HG03280 (cell line): ENCODE measurements around the gene RAD51B.

Experiments
- ATAC-seq: cut with Tn5 transposase; IDR thresholded peaks from one replicate; pipeline ENCODE4 v1.9.1; 2021; ENCODE audit warnings: mild to moderate bottlenecking, moderate library complexity; ENCODE audit not compliant: unreplicated experiment

RAD51B gene

GRCh38 chr14:68228656-68229055 is 409.1 kb downstream of the RAD51B start:
- no peak for ATAC-seq

GRCh38 chr14:68229423-68230100 is 410.0 kb downstream of the RAD51B start:
- no peak for ATAC-seq

- no peak for ATAC-seq
Observed at GRCh38 chr14:68230202-68230949, 410.8 kb downstream of the RAD51B start.

DNA sequence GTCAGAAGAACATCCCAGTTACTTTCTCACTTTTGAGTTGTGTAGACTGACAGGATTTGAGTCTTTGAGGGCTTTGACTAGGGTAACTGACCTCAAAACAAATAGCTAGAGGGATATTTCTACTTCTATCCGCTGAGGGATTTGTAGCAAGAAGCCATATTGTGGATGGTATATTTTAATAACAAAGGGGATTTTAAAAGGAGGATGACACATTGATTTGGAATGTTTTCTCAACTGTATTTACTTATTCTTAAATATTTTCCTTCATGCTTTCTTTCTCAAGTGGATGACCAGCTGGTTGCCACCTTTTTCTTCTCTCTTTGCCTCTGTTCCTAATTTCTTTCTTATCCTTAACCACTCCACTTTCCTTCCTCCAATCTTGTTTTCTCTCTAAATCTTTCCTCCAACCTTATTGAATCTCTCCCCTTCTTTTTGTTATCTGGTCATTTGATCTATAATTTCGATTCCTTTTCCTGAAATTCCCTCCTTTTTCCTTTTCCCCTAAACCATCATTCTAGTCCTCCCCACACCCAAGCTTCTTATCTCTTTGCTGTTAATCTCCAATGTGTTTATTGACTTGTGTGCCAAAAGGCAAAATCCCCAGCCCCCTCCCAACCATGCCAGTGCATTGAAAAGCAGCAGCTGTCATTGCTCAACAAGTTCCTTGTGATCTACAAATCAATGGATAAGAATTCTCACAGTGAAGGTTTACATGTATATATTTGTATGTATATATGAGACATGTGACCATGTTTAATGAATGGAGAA is 411.6 kb downstream of the RAD51B start:
- no peak for ATAC-seq

DNA sequence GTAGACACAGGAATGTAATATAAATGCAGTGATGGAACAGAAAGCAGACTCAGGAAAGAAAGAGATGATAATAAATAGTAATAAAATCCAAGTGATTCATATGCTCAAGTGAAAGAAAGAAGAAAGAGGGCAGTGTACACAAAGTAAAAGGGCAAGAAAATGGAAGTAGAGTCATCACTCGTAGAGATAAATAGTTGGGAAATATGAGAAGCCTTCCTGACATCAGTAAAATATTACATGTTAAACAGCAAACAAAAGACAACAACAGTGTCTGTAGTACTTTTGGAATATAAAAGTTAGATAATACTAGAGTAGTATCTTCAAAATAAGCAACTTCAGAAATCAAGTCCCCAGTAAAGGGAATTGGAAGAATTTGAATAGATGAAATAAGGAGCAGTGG is 412.3 kb downstream of the RAD51B start:
- ATAC-seq, result no peak

- peak; percentile 53 for ATAC-seq
Observed at GRCh38 chr14:68232300-68233055, 412.9 kb downstream of the RAD51B start.

- no peak for ATAC-seq
Observed at GRCh38 chr14:68233101-68233784, 413.7 kb downstream of the RAD51B start.

- ATAC-seq, result no peak
Observed at GRCh38 chr14:68234101-68234905, 414.7 kb downstream of the RAD51B start.

DNA sequence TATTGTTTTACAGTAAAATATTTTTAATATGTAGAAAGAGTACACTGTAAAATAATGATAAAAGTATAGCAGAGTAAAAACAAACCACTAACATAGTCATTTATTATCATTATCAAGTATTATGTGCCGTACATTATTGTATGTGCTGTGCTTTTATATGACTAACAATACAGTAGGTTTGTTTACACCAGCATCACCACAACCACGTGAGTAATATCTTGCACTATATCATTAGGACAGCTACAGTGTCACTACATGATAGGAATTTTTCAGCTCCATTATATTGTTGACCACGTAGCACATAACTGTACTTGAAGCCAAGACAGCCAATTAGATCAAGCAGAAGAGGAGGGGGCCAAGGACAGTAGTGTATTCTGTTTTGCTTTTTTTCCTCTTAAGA is 415.4 kb downstream of the RAD51B start:
- no peak for ATAC-seq

DNA sequence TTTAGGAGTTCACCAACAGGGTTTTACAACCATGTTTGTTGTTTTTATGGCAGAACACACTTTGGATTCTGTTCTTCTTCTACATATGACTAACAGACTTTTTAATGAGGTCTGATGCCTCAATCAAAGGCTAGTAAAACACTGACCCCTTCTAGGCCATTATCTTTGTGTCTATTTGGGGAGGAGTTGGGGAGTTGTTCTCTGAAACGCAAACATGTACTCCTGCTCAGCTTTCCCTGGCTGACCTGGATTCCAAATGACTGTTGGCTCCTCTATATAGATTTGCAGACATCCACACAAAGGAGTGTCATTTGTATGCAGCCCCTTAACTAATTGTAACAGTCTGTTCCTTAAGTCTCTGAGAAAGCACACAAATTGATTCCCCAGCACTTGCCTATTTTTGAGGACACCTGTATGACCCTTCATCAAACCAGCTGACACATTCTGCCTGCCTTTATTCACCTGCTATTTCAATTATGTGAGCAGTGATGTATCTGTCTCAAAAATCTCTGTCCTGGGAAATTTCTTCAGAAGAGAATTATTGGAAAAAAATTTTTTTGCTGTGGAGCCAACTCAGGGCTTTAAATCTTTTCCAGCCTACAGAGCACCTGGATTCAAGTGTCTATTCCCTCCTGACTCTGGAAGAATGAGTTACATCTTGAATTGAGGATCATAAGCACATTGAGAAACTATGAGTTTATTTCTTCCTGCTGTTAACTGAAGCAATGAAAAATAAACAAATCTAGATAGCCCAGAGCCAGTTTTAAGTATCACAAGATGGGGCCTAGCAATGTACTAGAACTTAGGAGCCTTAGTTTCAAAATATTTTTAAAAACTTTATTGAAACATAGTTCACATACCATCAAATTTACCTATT is 417.2 kb downstream of the RAD51B start:
- ATAC-seq, result no peak

DNA sequence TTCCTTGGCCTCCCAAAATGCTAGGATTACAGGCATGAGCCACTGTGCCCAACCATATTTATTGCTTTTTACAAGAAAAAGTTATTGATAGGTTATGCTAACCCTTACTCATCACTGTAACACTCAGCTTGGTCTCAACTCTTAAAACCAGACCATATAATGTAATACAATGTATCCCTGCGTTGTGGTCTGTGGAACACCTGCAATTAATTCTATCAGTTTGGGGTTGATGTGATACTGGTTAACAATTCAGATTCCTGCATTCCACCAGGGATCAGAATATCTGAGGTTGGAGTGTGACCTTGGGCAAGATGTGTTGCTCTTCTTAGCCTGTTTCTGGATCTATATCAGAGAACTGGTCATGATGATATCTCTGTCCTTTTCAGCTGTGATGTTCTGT is 419.0 kb downstream of the RAD51B start:
- ATAC-seq, result no peak

GRCh38 chr14:68238976-68239375 is 419.4 kb downstream of the RAD51B start:
- ATAC-seq, result no peak

GRCh38 chr14:68239988-68240771 is 420.6 kb downstream of the RAD51B start:
- no peak for ATAC-seq

GRCh38 chr14:68241862-68242487 is 422.4 kb downstream of the RAD51B start:
- no peak for ATAC-seq

GRCh38 chr14:68243450-68244010 is 424.0 kb downstream of the RAD51B start:
- no peak for ATAC-seq

- no peak for ATAC-seq
Observed at GRCh38 chr14:68244262-68244980, 424.8 kb downstream of the RAD51B start.
